Islet of Langerhans (tissue), 1 donor: ENCODE measurements around the gene SMDT1.
"Not testable (repeated sequence)": the region's sequence is repeated elsewhere in the genome, so short reads cannot be mapped to it uniquely, and the experiment has no call there.

Source experiments
- FAIRE-seq: peaks from one replicate; lab custom pipeline; 2011; peaks lifted over from hg19 to GRCh38; lab: Jason Lieb, UNC

Gene SMDT1

DNA sequence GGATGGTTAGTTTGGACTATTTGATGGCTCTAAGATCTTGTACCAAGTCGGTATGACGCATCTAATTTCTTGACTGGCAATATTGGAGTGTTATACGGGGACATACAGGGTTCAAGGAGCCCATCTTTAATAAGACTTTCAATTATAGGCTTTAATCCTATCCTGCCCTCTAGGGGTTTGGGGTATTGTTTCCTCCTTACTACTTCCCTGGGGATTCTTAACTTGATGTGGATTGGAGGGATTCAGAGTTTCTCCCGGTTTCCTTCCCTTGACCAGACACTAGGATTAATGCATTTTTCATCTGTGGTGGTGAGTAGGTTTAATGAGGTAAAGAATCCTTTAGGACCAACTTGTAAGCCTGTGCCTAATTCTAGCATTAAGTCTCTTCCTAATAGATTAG is 32.3 kb downstream of the SMDT1 start:
- no peak for FAIRE-seq

- FAIRE-seq, result not testable (repeated sequence)
Observed at GRCh38 chr22:42112793-42113192, 33.3 kb downstream of the SMDT1 start.

DNA sequence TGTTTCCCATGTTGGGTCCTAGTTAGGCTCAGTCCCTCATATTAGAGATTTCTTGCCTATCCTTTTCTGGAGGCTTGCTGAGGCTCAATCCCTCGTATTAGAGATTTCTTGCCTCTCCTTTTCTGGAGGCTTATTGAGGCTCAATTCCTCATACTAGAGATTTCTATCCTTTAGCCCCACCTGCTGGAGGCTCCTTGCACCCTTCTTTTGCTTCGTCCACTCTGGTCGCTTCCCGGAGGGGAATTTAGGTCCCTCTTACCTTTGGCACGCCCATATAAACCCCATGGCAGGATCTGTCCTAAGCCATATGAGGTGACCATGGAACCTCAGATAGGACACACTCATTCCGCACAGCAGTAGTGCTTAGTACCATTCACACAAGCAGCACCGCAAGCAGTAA is 35.2 kb downstream of the SMDT1 start:
- FAIRE-seq, result no peak

DNA sequence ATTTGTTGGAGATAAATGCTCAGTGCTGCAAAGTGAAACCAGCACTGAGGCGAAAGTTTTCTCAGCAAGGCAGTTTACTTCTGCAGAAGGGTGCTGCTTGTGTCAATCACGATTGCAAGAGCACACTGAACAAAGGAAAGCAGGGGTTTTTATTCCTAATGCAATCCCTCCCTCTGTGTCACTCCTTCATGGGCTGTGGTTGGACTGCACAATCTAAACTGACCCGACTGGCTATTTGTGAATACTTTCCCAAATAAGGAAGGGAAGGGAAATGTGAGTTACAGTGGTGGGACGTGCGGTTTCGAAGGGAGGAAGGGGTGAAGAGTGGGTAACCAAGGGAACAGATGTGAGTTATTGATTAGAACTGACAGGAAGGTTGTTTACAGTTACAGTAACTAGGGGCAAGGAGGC is 35.9 kb downstream of the SMDT1 start:
- FAIRE-seq, result not testable (repeated sequence)

DNA sequence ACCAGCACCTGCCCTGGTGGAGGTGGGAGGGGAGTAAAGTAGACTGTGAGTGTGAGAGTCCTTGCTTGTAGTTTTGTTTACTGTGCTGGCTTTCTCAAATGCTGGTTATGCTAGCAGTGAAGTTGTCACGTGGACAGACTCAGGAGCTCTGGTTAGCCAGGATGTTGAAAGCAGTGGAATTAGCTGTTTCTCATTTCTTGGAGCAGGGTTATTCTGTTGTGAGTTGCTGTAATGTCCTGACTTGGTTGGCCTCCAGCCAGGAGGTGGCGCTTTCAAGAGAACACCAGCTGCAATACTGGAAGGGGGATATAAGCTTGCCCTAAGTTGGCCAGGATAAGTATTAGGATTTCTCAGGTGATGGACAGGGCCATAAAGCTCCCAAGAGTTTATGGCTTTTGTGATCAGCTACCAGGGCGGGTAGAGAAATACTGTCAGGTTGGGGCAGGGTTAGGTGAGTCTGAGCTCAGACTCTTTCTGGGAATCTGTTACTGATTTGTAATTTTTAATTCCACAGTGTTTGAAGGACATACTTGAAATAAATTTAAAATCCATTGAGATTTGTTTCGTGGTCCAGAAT is 37.4 kb downstream of the SMDT1 start:
- FAIRE-seq, result no peak

DNA sequence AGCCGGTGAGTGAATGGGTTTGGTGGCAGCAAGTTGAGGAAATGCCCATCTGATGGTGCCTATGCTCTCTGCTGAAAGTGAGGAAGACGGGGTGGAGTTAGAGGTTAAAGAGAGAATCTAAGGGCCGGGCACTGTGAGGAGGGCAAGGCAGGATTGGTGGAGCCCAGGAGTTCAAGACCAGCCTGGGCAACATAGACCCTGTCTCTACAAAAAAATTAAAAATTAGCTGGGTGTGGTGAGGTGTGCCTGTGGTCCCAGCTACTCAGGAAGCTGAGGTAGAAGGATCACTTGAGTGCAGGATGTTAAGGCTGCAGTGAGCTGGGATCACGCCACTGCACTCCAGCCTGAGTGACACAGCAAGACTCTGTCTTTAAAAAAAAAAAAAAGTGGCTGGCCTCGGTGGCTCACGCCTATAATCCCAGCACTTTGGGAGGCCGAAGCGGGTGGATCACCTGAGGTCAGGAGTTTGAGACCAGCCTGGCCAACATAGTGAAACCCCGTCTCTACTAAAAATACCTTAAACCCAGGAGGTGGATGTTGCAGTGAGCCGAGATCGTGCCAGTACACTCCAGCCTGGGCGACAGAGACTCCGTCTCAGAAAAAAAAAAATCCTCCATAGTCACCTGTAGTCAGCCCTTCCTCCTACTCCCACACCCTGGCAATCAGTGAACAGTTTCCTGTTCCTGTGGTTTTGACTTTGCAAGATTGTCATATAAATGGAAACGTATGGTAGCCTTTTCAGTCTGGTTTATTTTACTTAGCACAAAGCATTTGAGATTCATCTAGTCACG is 40.9 kb downstream of the SMDT1 start:
- FAIRE-seq, result not testable (repeated sequence)

DNA sequence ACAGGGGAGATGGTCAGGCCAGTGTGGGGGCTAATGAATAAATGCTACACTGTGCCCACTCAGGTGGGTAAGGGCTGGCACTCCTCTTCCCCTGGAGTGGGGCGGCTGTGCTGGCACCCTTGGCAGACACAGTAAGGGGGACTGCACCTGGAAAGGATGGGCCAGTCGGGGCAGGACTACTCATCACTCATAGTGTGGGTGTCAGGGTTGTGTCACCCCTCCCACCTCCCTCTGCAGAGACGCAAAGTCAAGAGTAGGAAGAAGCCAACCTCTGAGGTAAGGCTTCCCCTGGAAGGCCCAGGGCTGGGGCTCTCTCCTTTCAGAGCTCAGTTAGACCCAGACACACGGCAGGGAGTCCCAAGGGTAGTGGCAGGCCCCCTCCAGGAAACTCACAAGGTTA is 44.0 kb downstream of the SMDT1 start:
- not testable (repeated sequence) for FAIRE-seq

DNA sequence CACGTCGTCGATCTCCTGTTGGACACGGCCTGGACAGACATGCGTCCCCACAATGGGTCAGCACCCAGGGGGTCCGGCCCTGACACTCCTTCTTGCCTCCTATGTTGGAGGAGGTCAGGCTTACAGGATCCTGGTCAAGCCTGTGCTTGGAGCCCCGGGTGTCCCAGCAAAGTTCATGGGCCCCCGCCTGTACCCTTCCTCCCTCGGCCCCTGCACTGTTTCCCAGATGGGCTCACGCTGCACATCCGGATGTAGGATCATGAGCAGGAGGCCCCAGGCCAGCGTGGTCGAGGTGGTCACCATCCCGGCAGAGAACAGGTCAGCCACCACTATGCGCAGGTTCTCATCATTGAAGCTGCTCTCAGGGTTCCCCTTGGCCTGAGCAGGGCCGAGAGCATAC is 48.1 kb downstream of the SMDT1 start:
- FAIRE-seq, result no peak

DNA sequence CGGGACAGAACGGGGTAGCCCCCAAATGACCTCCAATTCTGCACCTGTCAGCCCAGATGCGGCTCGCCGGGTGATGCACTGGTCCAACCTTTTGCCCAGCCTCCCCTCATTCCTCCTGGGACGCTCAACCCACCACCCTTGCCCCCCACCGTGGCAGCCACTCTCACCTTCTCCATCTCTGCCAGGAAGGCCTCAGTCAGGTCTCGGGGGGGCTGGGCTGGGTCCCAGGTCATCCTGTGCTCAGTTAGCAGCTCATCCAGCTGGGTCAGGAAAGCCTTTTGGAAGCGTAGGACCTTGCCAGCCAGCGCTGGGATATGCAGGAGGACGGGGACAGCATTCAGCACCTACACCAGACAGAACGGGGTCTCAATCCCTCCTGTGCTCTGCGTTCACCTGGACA is 48.5 kb downstream of the SMDT1 start:
- FAIRE-seq, result not testable (repeated sequence)

- FAIRE-seq, result not testable (repeated sequence)
Observed at GRCh38 chr22:42128776-42129694, 49.5 kb downstream of the SMDT1 start.

DNA sequence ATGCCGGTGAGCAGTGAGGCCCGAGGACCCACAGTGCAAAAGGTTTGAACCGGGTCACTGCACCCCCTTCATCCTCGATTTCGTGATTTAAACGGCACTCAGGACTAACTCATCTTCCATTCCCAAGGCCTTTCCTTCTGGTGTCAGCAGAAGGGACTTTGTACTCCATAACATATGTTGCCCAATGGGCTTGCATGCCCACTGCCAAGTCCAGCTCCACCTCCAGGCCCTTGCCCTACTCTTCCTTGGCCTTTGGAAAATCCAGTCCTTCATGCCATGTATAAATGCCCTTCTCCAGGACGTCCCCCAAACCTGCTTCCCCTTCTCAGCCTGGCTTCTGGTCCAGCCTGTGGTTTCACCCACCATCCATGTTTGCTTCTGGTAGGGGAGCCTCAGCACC is 50.7 kb downstream of the SMDT1 start:
- not testable (repeated sequence) for FAIRE-seq

GRCh38 chr22:42130639-42131431 is 51.3 kb downstream of the SMDT1 start, which contains the start of gene CYP2D6:
CYP2D6 (minus strand) TSS chr22:42130810; CDS start chr22:42130791, 19 bp downstream.
- not testable (repeated sequence) for FAIRE-seq

DNA sequence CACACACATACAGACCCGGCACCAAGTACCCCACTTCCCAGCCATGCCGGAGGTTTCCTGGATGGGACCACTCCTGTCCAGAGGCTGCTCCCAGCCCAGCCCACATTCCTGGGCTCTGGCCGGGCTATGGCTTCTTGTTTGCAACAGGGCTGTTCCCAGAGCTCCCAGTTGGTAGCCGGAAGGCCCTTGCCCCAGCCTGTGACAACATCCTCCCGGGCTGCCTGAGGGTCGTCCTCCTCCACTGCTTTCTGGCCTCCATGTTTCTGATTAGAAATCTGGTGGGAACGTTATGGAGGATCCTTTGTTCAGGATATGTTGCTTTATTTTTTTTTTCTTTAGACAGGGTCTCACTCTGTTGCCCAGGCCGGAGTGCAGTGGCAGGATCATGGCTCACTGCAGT is 52.1 kb downstream of the SMDT1 start:
- FAIRE-seq, result no peak

- FAIRE-seq, result no peak
Observed at GRCh38 chr22:42132457-42132856, 53.0 kb downstream of the SMDT1 start.
